KG1 (cell line): Measurements from ENCODE around the gene GALNS.
A peak's percentile ranks its signal among the peaks of the same experiment; 100 is the strongest.

ENCODE experiments used
- DNase-seq: peaks from one replicate; lab custom pipeline; 2025; lab: John Stamatoyannopoulos, UW

Gene GALNS

GRCh38 chr16:88816736-88817535 lies 39.8 kb downstream of the GALNS start:
- no peak for DNase-seq

- DNase-seq = no peak
These were observed 40.7 kb downstream of the GALNS start for GRCh38 chr16:88815901-88816589.

- no peak for DNase-seq
These were observed 41.5 kb downstream of the GALNS start for GRCh38 chr16:88815227-88815626.

GRCh38 chr16:88814144-88814502 lies 42.6 kb downstream of the GALNS start:
- no peak for DNase-seq

- DNase-seq = no peak
These were observed 43.2 kb downstream of the GALNS start for GRCh38 chr16:88813269-88814143.

- DNase-seq = no peak
These were observed 44.1 kb downstream of the GALNS start for GRCh38 chr16:88812513-88813268.

GRCh38 chr16:88811769-88812512 lies 44.8 kb downstream of the GALNS start, which contains the start of gene APRT:
Gene APRT, minus strand, starts transcription at chr16:88811928. Its CDS starts 29 bp downstream, at chr16:88811899.
- DNase-seq = peak; percentile 69

GRCh38 chr16:88810912-88811768 lies 45.6 kb downstream of the GALNS start:
- peak; percentile 82 for DNase-seq

GRCh38 chr16:88810166-88810911 lies 46.4 kb downstream of the GALNS start:
- DNase-seq = no peak

- DNase-seq = no peak
These were observed 47.0 kb downstream of the GALNS start for GRCh38 chr16:88809676-88810165.

- no peak for DNase-seq
These were observed 47.6 kb downstream of the GALNS start for GRCh38 chr16:88809068-88809675.

GRCh38 chr16:88807626-88808453 lies 48.9 kb downstream of the GALNS start:
- DNase-seq = no peak

GRCh38 chr16:88807142-88807625 lies 49.6 kb downstream of the GALNS start:
- no peak for DNase-seq

- DNase-seq = no peak
These were observed 50.1 kb downstream of the GALNS start for GRCh38 chr16:88806491-88807111.

- no peak for DNase-seq
These were observed 50.8 kb downstream of the GALNS start for GRCh38 chr16:88805887-88806393.

- no peak for DNase-seq
These were observed 51.4 kb downstream of the GALNS start for GRCh38 chr16:88805340-88805715.
